Choroid plexus epithelial cell (primary cell): ENCODE data around the gene TNRC6B.

Source experiments
- DNase-seq: peaks from one replicate; pipeline ENCODE4 v3.0.0-alpha.2; 2010; ENCODE audit warnings: low read depth
- H3K4me3 ChIP-seq: 2 replicates; pipeline ENCODE4 v1.5.1; 2011; ENCODE audit warnings: low read depth, mild to moderate bottlenecking, control low read depth, low read length, moderate library complexity
- TF ChIP-seq, protein P1 (sequence below): conservative IDR thresholded peaks from 2 replicates; pipeline ENCODE4 v1.5.1; 2011; ENCODE audit warnings: low read depth, mild to moderate bottlenecking, control low read depth, inconsistent platforms, low read length, moderate library complexity

Gene TNRC6B

DNA sequence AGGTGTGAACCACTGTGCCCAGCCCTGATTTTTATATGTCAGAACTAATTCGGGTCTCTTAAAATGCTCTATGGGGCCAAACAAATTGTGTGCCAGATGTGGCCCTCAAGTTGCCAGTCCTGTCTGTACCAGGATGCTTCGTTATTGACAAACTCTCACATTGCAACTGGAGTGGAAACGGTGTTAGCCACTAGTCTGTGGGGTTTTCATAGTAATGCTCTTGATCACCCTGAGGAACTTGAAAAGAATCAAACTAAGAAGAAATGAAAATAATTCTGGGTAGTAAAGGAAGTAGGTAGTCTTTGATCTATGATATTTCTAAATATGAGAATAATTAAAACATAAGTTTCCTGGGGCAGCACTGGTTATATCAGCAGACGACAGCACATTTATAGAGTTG, 101.3 kb downstream of the TNRC6B start:
- DNase-seq, result no peak
- TF ChIP-seq, protein P1, sequence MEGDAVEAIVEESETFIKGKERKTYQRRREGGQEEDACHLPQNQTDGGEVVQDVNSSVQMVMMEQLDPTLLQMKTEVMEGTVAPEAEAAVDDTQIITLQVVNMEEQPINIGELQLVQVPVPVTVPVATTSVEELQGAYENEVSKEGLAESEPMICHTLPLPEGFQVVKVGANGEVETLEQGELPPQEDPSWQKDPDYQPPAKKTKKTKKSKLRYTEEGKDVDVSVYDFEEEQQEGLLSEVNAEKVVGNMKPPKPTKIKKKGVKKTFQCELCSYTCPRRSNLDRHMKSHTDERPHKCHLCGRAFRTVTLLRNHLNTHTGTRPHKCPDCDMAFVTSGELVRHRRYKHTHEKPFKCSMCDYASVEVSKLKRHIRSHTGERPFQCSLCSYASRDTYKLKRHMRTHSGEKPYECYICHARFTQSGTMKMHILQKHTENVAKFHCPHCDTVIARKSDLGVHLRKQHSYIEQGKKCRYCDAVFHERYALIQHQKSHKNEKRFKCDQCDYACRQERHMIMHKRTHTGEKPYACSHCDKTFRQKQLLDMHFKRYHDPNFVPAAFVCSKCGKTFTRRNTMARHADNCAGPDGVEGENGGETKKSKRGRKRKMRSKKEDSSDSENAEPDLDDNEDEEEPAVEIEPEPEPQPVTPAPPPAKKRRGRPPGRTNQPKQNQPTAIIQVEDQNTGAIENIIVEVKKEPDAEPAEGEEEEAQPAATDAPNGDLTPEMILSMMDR, result no peak

DNA sequence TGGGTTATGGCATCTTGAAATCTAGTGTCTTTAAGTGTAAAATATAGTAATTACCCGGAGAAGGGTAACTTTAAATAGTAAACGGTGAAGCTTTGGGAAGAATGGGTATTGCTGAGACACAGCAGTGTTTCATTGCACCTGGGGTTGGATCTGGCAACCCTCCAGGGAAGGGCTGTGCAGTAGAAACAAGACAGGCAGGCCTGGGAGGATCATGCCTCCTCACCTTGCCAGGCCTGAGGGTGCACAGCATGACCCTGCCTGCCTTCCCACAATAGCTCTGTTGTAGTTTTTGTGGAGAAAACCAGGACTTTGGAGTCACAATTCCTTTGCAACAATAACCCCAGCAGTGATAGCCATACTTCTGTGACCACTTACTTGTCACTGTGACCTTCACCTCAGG, 104.0 kb downstream of the TNRC6B start:
- TF ChIP-seq, protein P1, result no peak
- no peak overlapping the region for H3K4me3 ChIP-seq
- DNase-seq, result no peak

More for the DNA sequence above, 101.3 kb downstream of the TNRC6B start:
- H3K4me3 ChIP-seq, result no peak overlapping the region

DNA sequence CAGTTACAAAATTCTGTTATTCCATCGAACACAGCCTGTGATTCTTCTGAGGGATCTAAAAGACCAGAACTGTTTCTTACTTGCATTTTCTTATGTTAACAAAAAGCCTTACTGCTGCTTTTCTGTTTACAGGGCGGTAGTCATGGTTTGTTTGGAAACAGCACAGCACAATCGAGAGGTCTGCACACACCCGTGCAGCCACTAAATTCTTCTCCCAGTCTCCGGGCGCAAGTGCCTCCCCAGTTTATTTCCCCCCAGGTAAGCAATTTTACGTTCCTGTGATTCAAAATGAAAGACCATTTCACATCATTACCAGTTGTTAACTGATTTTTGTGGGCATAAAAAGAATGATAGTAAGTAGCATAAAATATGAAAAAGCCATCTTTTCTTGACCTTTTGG, 107.8 kb downstream of the TNRC6B start:
- TF ChIP-seq, protein P1, result no peak
- no peak for DNase-seq
- H3K4me3 ChIP-seq, result no peak overlapping the region

DNA sequence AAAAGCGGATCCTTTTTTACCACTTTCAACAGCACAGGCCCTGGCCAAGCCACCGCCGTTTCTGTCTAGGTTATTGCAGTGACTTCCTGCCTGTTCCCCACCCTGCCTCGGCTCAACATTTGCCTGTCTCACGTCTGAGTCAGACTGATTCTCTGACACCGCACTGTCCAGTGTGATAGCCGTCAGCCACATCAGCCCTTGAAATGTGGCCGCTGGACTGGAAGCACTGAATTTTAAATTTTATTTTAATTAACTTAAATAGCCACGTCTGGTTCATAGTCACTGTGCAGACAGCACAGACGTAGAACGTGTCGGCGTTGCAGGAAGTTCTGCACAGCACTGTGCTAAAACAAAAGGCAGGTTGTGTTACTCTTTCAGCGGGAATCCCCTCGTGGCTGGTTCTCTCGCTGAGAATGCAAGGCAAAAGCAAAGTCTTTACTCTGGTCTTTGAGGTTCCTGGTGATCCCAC, 112.3 kb downstream of the TNRC6B start:
- peak; percentile 17 for DNase-seq
- TF ChIP-seq, protein P1, result no peak
- no peak overlapping the region for H3K4me3 ChIP-seq

DNA sequence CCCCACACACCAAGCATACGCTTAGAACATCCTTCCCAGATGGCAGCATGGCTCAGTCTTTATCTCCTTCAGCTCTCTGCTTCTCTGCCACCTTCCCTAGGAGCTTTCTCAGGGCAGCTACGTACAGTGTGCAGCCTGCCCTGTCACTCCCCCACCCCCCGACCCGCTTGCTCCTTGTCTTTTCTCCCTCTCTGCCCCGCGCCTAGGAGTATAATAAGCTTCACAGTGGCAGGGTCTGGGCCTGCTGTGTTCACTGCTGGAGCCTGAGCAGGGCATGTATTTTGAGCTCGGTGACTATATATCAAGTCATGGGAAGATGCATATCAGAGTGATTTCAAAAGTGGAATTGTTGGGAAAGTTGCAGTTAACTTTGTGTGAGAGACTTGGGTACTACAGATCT, 112.8 kb downstream of the TNRC6B start:
- no peak overlapping the region for H3K4me3 ChIP-seq
- no peak for DNase-seq
- TF ChIP-seq, protein P1, result no peak

DNA sequence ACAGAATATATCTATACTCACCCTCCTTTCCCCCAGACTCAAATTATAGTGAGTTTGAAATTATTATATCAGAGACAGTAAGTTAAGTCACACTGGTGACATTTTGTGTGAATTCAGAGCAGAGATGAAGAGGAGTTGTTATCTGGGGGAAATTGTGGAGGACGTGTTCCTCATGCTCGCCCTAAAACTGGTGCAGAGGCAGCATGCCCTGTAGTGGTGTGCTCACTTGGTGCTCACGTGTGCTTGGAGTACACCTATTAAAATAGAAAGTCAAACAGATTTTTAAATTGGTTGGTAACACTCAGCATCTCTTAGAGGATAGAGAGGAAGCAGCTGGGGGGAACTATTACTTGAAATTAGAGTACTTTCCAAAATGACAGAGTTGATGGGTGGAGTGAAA, 117.0 kb downstream of the TNRC6B start:
- DNase-seq, result no peak
- TF ChIP-seq, protein P1, result no peak
- H3K4me3 ChIP-seq, result no peak overlapping the region

DNA sequence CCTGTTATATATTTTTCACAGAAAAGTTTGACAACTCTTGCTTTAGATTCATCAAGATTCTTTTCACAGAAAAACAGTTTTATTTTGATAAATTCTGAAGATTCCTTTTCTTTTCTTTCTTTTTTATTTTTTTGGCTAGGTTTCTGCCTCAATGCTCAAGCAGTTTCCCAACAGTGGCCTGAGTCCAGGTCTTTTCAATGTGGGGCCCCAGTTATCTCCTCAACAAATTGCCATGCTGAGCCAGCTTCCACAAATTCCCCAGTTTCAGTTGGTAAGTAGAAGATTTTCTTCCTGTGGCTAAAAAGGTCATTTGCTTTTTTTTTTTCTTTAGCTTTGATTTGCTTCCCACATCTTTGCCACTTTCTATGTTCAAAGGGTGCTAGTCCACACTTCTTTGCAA, 122.6 kb downstream of the TNRC6B start:
- DNase-seq, result no peak
- H3K4me3 ChIP-seq, result no peak overlapping the region
- TF ChIP-seq, protein P1, result no peak
